ENCODE data around the gene OR10K1. TPM values are rescaled to one million over a fixed set of nuclear protein-coding genes. Genes with fewer than 3 reads are reported as not detected.
"Not testable (repeated sequence)": the region's sequence is repeated elsewhere in the genome, so short reads cannot be mapped to it uniquely, and the experiment has no call there.

The OR10K1 gene, protein sequence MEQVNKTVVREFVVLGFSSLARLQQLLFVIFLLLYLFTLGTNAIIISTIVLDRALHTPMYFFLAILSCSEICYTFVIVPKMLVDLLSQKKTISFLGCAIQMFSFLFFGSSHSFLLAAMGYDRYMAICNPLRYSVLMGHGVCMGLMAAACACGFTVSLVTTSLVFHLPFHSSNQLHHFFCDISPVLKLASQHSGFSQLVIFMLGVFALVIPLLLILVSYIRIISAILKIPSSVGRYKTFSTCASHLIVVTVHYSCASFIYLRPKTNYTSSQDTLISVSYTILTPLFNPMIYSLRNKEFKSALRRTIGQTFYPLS
- under 1 TPM in 1 of 4 donors, not detected in 3; 0.05 TPM for polyA plus RNA-seq (ENCODE audit: insufficient read length in 4 of 4)

DNA sequence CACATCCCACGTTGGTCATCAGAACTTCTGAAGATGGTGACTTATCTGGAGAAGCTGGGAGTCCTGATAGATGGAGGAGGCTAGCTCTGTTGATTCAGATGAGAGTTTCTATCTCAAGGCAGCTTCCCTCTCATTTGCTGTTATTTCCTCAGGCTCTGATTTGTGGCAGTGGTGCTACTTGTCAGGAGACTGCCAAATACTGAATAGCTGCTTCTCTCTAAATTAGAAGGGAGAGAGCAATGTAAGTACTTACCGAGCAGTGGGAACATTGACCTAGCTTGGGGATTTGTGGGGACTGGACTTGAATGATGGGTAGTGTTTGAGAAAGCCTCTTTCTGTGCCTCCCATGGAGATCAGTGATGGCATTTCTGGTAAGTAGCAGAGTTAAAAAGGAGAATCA, at the start of gene OR10K1:
Gene OR10K1, plus strand, starts transcription at position 301 of the 400 bp plus-strand sequence. CDS start 3,728 bp downstream, outside the sequence.
- DNase-seq (ENCODE audit: low read depth in 4 of 4, low spot score in 2 of 4), result no peak

DNA sequence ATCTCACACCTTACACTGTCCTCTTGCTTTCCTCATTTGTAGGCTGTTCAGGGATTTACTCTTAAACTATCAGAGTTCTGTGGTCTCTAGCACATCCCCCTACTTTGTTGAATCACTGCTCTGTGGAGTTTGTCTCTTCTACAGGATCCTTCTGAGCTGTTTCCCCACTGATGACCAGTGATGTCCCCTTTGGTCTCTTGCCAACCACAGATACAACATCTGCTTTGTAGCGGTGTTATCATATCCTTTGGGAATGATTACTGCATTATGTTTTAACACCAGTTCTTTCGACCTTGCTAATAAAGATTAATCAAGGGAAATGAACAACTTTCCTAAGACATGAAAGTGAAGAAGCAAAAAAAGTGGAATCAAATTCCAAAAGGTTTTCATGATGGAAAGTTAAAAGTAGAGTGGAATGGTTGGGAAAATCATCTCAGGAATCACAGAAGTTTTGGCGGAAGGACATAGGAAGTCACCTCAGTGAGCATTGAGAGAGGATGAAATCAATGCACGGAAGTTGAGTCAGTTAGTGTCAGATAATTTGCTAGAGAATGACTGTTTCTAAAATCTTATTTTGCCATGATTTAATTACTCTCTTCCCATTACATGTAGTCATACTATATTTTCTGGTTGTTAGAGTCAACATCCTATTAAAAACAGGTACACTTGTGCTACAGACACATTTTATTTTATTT, 46.8 kb upstream of the OR10K1 start:
- DNase-seq (ENCODE audit: low read depth in 4 of 4, low spot score in 2 of 4), result no peak

DNA sequence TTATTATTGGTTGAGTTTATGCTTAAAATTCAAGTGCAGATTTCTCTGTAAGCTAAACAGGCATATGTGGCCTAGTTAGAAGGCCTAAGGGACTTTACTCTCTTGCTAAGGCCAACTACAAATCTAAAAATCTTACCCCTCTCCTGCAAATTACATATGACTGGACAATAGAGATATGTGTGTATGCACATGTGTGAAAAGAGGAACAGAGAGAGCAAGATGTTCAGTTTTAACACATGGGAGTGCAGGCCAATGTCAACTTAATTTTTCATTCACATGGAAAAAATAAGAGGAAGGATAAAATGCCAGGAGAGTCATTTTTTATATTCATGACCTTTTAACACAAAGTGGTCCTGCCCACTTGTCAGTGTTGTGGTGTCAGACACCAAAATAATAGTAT, 44.0 kb upstream of the OR10K1 start:
- no peak for DNase-seq (ENCODE audit: low read depth in 4 of 4, low spot score in 2 of 4)

DNA sequence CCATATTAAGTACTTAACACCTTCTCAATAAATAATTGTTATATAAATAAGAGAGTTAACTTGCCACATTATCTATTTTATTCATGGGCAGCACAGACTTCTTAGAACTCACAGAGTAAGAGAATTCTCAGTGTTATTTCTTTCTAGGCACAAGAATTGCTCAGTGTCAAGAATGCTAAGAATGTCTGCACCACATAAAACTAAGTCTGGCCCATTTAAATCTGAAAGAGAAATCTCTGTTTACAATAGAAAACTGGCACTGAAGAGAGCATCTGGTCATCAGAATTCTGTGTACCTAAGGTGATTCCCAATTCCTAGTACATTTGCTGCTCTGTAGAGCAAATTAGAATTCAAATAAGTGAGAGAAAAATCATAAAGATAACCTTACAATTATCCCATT, 39.4 kb upstream of the OR10K1 start:
- no peak for DNase-seq (ENCODE audit: low read depth in 4 of 4, low spot score in 2 of 4)

DNA sequence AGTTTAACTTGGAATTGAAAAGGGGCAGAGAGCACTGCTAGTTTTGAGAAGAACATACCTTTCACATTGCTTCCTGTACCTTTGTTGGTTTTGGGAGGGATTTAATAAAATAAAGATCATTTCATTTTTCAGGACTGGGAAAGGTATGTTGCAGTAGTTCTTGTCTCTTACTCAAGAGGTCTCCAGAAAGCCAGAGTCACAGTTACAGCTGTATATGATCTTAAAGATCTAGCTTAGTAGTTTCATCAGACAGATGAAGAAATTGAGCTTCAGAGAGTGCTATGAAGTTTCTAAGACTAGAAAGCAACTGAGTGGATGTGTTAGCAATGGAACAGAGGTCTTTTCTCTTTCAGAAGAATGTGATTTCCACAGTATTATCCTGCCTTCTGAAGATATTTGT, 36.6 kb upstream of the OR10K1 start:
- no peak for DNase-seq (ENCODE audit: low read depth in 4 of 4, low spot score in 2 of 4)

DNA sequence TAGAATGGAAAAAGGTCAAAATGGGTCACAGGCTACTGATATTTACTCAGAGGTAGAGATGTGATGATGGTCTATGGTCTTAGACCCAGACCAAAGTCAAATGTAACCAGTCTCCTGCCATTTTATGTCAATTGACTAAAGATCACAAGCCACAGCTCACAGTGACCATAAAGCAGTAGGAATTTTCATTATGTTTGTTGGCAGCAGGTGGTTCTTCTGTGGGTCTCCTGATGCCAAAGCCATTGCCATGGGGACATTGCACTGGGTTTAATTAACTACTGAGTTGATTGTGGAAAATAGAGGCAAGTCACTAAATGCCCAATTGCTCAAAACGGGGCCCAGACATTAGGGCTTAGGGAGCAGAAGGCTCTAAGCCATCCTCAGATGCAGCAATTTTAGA, 35.5 kb upstream of the OR10K1 start, which contains the start of gene OR10K2:
Gene OR10K2, minus strand, starts transcription at position 101 of the 400 bp plus-strand sequence. CDS start 5,371 bp downstream, outside the sequence.
- no peak for DNase-seq (ENCODE audit: low read depth in 4 of 4, low spot score in 2 of 4)

DNA sequence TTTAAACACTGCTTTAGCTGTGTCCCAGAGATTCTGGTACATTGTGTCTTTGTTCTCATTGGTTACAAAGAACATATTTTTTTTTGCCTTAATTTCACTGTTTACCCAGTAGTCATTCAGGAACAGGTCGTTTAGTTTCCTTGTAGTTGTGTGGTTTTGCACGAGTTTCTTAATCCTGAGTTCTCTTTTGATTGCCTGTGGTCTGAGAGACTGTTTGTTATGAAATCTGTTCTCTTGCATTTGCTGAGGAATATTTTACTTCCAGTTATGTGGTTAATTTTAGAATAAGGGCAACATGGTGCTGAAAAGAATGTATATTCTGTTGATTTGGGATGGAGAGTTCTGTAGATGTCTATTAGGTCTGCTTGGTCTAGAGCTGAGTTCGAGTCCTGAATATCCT, 31.5 kb upstream of the OR10K1 start:
- not testable (repeated sequence) for DNase-seq (ENCODE audit: low read depth in 4 of 4, low spot score in 2 of 4)

DNA sequence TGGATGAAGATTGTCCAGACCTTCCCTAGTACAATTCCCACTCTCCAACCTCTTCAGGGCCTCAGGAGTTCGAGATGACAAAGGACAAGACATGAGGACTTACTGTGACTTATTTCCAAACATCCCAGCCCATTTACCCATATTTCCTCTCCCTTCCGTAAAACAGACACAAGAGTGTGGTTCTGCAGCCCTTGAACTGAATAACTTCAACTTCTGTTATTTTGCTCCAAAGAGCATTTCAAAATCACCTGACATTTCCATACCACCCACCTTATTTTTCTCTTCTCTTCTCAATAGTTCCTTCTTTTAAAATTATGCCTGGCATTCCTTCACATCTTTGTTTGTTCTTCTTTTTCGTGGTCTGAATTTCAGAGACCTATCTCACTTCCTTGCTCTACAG, 26.9 kb upstream of the OR10K1 start:
- no peak for DNase-seq (ENCODE audit: low read depth in 4 of 4, low spot score in 2 of 4)

DNA sequence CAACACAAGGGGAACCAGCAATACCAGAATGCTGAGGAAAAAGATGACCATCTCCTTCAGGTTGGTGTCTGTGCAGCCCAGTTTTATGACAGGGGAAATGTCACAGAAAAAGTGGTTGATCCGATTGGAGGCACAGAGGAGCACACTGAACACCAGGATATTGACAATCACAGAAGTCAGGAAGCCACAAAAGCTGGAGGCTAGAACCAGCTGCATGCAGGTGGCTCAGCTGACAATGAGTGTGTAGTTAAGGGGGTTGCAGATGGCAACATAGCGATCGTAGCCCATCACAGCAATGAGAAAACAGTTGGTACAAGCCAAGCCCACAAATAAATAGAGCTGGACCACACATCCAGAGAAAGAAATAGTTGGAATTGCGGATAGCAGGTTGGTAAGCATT, 16.3 kb upstream of the OR10K1 start:
- no peak for DNase-seq (ENCODE audit: low read depth in 4 of 4, low spot score in 2 of 4)

DNA sequence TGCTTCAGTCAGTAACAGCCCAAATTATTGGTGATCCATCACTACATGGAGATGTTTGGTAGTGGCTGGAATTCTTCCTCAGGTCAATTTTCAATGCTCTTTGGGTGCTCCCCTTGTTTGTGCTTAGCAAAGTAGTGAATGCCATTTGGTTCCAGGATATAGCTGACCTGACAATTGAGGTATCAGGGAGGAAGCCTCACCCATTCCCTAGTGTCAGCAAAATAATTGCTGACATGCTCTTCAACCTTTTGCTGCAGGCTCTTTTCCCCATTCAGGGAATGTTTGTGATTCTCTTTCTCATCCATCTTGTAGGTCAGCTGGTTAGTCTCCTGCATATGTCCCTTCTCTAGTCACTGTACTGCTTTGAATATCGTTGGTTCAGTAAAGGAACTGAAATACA, 7.1 kb upstream of the OR10K1 start:
- DNase-seq (ENCODE audit: low read depth in 4 of 4, low spot score in 2 of 4), result no peak

DNA sequence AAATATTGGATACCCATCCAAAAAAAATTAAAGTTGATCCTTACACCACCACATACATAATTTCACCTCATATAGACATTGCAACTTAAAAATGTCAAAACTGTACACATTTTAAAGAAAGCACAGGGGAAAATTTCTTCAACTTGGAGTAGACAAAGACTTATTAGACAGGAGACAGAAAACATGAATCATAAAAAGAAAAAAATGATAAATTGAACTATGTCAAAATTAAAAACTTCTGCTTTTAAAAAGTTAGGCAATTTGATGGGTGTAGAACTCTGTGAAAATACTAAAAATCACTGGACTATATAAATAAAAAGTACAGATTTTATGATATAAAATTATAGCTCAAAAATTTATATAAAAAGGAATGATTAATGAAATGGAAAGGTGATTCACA, 4.4 kb upstream of the OR10K1 start:
- DNase-seq (ENCODE audit: low read depth in 4 of 4, low spot score in 2 of 4), result no peak

DNA sequence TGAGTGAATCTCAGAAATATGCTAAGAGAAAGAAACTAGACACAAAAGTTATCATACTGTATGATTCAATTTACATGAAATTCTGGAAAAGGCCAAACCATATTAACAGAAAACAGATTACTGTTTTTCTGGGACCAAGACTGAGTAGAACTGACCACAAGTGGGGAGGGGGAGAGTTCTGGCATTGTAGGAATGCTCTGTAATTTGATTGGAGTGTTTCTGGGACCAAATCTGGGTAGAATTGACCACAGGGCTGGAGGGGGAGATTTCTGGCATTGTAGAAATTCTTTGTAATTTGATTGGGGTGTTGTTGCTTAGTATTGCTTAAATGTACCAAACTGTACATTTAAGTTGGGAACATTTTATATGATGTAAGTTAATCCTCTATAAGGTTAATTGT, 3.4 kb upstream of the OR10K1 start:
- no peak for DNase-seq (ENCODE audit: low read depth in 4 of 4, low spot score in 2 of 4)

DNA sequence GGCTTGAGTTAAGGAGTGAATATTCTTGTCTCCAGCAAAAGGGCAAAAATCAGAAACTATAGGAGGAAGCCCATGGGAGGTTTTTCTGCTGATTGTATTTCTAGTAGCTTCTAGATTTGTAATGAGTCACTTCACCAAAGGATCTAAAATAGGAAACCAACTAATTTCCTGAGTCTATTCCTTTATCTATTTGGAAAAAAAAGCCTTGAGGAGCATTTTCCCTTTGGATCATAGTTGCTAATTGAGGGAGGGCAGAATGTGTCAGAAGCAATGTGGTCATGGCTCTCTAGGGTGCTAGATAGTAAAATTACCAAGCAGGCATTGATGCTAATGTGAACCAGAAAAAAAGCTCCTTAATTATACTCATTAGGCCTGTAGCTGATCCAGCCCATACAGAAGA, 10.3 kb downstream of the OR10K1 start, which contains the start of gene OR10R2:
Gene OR10R2, plus strand, starts transcription at position 301 of the 400 bp plus-strand sequence. CDS start 106 bp downstream, outside the sequence.
- no peak for DNase-seq (ENCODE audit: low read depth in 4 of 4, low spot score in 2 of 4)

DNA sequence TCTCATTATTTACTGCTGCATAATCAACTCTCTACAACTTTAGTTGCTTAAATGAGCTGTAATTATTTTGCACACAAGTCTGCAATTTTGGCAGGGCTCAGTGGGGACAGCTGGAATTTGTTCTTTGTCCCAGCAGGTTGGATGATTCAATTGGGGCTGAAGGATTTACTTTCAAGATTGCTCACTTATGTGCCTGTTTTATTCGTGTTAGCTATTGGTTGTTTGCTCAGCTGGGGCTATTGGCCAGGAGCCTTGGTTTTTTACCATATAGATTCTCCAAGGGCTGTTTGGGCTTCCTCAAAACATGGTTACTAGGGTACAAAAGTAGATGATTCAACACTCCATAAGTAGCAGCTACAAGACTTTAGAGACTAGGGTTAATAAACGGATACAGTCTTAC, 23.8 kb downstream of the OR10K1 start:
- no peak for DNase-seq (ENCODE audit: low read depth in 4 of 4, low spot score in 2 of 4)

DNA sequence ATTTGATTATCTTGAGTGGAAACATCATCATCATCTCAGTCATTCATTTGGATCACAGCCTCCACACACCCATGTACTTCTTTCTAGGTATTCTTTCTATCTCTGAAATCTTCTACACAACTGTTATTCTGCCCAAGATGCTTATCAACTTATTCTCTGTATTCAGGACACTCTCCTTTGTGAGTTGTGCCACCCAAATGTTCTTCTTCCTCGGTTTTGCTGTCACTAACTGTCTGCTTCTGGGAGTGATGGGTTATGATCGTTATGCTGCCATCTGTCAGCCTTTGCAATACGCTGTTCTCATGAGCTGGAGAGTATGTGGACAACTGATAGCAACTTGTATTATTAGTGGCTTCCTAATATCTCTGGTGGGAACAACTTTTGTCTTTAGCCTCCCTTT, 29.7 kb downstream of the OR10K1 start:
- DNase-seq (ENCODE audit: low read depth in 4 of 4, low spot score in 2 of 4), result no peak

DNA sequence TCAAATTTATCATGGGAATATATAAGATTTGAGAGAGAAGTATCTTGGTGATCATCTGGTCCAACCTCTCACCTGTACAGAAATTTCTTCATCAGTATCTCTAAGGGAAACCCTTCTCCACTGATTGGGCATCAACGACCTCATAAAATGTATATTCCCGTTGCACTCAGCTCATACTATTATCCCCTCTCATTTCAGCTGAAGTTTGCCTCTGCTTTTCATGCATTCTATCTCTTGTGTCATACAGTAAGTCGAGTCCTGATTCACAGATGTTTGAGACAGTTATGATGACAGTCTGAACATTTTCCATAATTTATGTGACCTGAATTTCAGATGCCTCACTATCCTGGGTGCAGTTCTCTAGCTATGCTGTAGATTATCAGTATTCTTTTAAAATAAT, 31.4 kb downstream of the OR10K1 start:
- no peak for DNase-seq (ENCODE audit: low read depth in 4 of 4, low spot score in 2 of 4)

DNA sequence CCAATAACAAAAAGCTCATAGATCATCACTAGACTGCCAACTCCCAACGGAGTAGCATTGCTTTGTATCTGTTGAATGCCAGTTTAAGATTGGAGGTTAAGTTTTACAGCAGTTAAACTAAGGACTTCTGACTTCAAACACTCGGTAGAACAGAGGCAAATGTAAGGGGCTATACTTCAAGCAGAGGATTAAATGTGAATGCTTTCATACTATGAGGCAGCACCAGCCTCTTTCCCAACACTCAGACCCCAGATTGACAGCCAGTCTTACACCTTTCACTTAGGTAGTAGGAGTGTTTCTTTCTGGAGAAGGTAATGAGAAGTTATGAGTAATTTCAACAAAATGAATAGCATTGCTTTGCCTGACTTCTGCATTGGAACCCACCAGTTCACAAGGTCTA, 33.2 kb downstream of the OR10K1 start:
- DNase-seq (ENCODE audit: low read depth in 4 of 4, low spot score in 2 of 4), result no peak

DNA sequence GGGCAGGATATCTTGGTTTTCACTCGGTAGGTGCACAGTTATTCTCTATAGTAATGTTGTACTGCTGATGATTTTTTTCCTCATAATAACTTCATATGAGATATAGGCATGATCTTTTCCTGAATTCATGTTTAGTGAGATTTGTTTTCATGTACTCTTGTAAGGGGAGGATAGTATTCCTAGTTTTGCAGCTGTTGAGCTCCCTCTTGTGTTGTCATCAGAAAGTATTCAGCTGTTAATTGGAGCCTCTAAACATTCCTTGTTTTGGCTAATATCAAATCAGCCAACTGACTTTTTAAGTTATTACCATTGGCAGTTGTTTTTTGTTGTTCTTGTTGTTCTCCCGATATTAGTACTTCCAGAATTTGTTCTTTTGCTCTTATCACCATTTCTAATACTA, 34.7 kb downstream of the OR10K1 start:
- DNase-seq (ENCODE audit: low read depth in 4 of 4, low spot score in 2 of 4), result no peak

DNA sequence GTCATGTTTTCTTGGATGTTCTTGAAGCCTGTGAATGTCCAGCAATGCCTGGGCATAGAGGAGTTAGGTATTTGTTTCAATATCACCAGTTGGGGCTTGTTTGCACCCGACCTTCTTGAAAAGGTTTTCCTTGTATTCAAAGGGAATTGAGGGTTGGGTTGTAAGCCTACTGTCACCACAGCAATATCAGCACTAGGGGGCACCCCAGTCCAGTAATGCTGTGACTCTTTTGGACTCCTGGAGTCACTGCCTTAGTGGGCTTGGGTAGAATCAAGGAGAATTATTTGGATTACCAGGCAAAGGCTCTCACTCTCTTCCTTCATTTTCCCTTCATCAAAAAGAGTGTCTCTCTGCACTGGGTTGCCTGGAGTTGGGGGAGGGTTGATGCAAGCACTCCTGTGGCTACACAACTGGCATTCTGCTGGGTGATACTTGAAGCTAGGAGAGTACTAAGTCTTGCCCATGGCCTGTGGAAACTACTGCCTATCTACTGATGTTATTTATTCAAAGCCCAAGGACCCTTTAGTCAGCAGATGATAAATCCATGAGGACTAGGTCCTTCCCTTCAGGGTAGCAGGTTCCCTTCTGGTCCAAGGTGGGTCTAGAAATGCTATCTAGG, 44.8 kb downstream of the OR10K1 start:
- DNase-seq (ENCODE audit: low read depth in 4 of 4, low spot score in 2 of 4), result no peak

DNA sequence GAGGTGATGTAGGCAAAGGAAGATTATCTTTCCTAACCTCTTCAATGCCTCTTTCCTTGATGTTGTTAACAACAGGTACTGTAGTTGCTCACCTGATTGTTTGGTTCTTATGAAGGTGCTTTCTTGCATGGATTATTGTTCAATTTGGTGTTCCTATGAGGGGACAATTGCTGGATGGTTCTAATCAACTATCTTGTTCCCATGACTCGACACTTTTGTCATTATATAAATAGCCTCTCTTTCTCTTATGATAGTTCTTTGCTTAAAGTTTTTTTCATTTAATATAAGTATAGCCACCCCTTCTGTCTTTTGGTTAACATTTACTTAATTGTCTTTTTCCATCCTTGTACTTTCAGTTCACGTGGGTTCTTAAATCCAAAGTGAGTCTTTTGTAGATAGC, 45.9 kb downstream of the OR10K1 start:
- DNase-seq (ENCODE audit: low read depth in 4 of 4, low spot score in 2 of 4), result no peak

DNA sequence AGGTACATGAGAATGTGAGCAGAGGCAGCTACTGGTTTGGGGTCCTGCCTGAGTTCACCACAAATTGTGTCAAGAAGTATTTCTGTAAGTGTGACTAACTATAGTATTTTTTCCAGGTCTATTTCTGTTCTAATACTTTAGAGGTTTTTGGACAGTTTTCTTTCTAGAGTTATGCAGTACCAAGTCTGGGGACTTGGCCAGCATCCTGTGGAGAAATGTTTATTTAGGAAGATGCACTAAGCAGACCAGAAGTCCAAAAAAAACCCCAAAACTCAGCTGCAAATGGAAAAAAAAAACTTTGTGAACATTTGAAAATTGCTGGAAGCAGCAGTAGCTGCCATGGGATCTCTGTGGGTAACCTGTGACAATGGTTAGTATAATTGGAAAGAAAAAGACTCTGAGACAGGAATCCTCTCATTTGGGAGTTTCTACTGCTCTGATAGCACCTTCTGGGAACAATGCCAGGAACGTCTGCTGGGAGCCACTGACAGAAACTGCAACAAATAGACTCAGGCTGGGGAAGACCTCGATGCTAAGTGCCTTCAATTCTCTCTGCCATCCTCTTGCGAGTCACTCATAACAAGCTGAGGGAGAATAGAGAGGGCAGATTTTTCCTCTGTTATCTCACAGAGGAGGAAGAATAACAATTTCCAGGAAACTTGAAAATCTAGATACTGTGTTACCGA, 48.0 kb downstream of the OR10K1 start:
- DNase-seq (ENCODE audit: low read depth in 4 of 4, low spot score in 2 of 4), result no peak
